Fibroblast of skin of right biceps (primary cell): ENCODE measurements around the gene DENND1A.

Source experiments
- DNase-seq: peaks from one replicate; pipeline ENCODE4 v3.0.0-alpha.2; 2013

DENND1A gene

DNA sequence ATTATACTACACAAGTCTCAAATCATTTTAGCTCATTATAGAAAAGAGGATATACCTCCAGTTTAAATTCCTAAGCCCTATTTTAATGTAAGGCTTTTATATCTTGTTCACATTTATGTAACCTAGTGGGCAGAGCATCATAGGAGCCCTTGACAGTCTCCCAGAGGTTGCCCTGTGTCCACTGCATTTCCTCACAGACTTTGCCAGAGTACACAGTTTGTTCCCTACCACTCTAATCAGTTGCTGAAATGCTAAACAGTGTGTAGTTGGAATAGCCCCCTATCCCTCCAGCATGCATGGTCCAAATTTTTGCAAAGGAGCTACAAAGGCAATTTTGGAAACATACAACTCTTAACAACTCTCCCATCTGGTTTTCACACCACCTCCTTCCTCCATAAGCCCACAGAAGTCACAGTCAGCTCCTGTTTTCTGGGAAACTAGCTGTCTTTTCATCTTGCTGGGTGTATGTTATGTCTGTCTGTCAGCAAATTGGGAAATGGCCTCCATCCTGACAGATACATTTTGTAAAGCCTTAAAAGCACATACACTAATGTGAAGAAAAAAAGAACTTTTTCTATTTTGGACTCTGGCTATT is 212.2 kb downstream of the DENND1A start:
- no peak for DNase-seq

DNA sequence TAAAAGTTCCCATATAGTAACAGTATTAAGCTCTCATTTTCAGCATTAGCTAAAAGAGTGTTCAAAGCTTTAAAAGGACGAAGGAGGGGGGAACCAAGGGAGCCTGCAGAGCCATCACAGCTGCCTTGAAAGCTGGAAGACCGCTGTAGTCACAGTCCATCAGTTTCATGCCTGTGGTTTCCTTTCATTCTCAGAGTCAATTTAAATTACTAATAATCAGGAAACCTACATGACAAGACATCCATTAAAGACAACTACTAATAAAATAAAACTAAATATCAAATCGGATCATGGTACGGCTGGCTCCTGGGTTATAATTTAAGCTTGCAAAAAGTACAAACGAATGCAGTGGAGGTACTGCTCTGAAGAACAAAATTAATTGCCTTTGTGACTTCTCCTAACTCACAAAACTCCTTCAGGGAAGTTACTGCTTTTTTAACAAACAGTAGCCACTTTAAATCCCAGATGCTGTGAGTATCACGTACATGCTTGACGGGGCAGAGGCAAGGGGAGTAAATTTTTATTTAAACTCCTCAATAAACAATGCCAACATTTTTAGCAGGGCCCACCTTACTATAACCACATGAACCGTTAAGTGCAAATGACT is 213.5 kb downstream of the DENND1A start:
- no peak for DNase-seq

DNA sequence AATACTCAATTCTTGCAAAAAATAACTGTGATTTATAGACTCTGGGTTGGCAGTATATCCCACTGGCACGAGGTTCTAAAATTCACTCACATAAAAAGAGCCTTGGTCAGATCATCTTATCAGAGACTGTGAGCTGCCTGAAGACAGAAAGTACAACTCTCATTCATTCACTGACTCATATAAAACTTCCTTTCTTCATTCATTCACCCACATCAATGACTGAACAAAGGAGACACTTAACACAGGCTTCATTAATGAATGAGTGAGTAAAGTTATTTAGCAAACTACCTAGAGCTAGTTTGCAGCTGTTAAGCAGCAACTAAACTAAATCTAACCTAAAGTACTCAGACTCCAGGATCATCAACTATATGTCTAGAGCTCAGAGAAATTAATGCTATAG is 214.7 kb downstream of the DENND1A start:
- DNase-seq = no peak

GRCh38 chr9:123713282-123713681 is 216.6 kb downstream of the DENND1A start:
- no peak for DNase-seq

DNA sequence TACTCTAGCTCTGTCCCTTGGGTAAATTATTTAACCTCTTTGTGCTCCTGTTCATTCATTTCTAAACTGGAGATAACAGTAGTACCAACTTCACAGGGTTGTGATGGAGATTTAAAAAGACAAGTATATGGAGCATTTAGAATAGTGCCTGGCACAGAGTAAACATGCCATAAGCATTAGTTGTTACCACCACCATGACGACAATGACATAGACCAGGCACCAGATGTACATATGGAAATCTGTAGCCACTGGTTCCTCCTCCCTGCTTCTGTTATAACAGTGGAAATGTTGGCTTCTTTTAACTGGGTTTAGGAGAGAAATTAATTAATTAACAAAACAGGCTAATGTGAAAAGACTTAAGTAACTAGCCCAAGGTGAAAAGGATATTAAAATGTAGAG is 217.5 kb downstream of the DENND1A start:
- no peak for DNase-seq

GRCh38 chr9:123710299-123710698 is 219.6 kb downstream of the DENND1A start:
- DNase-seq = peak; percentile 84

- no peak for DNase-seq
Observed at GRCh38 chr9:123702483-123702882, 227.4 kb downstream of the DENND1A start.

- DNase-seq = no peak
Observed at GRCh38 chr9:123697686-123698085, 232.2 kb downstream of the DENND1A start.

DNA sequence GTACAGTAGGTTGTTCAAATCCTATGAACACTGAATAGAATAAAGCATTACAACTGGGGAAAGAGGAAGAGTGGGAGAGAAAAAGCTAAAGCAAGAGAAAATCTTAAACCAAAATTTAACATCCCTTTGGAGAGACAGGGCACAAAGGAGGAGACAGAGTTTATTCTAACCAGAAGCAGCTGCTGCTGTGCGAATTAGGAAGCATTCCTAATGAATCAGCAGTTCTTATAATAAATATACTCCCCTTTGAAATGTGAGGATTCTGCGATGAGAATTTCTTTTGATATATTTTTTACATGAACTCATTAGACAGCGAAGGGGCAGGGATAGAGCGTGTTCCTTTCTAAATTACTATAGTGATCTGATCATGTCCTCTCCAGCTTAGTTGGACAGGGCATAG is 233.4 kb downstream of the DENND1A start:
- DNase-seq = peak; percentile 53

GRCh38 chr9:123695386-123695785 is 234.5 kb downstream of the DENND1A start:
- DNase-seq = peak; percentile 77

DNA sequence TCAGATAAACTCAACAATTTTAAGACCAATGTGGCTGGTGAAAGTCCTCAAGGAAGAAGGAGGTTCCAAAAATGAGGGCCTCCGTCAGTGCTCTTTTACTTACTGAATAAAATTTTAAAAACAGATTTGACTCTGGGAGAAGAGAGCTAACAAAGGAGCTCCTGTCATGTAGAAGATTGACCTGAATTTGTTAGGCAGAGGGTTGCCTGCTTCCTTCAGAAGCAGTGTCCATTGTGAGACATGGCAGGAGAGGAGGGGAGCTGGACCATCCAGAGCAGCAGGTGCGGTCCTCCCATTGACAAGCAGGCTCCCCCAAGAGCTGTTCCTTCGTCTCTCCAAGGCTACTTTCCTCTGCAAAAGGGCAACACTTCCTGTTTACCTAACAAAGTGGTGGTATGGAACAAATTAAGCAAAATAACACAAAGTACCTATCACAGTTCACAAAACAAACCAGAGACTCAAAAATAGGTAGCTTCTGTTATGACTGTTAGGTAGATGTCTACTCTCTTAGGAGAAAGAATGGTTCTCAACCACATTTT is 238.1 kb downstream of the DENND1A start:
- no peak for DNase-seq

- DNase-seq = no peak
Observed at GRCh38 chr9:123689701-123690428, 240.1 kb downstream of the DENND1A start.

- no peak for DNase-seq
Observed at GRCh38 chr9:123687246-123687751, 242.6 kb downstream of the DENND1A start.

DNA sequence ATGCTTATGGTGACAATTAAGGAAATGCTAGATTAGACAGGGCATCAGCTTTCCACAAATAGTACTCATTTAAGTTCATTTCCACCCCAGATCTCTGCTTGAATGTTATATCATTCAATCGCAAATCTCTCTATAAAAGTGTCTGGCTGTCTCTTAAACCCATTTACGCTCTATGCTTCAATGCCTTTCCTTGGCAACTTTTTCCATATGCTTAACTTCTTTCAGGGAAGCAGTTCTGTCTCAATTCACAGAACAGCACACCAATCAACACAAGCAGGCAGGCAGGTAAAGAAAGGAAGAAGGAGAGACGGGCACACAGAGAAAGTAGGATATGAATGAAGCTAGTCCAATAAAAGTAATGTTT is 243.1 kb downstream of the DENND1A start:
- no peak for DNase-seq

DNA sequence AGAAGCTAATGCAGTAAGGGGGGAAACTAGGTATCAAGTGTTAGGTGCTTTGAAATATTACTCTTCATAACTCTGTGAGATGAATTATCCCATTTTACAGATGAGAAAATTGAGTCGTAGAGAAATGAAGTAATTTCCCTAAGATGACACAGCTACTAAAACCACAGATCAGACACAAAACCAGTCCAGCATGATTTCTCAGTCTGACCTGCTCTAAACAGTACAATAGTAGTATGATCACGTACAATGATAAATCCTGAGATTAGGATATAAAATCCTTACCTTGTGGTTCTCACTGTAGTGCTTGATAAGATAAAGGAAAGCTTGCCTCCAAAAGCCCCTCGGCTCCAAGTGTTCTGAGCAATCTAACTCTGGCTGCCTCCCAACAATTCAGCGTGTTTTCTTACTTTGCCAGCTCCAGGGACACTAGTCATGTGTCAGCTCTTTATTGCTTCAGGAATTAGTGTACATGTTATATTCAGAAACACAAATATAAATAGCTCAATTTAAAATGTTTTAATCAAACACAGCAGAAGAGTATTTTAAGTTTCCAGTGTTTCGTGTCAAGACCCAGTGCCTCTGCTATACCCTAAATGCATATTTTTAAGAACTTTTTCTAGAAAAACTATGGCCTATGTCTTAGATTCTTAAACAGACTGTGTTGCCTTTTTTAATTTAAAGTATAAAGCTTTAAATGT is 243.6 kb downstream of the DENND1A start:
- DNase-seq = peak; percentile 74

DNA sequence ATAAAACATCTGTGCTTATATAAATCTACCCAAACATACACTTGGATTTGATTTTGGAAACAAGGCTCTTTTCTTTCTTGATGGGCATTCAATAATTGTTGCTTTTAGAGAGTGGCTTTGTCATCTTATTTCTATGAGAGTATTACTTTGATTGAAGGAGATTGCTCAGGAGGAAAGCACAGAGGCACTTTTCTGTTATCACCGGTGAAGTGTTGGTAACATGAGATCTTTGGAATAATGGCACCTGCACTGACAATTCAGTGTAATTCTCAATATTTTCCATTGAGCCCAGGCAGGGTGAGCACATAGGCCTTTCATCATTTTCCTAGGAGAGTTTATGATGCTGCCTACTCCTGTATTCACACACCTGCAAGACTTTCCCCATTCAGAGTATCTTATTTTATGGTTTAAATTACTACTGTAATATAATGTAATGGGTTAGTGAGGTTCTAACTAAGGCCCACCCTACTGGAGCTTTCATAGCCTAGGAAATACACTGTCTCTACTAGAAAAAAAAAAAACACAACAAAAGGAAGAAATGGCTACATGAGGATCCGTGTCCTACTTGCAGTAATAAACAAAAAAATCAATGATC is 244.3 kb downstream of the DENND1A start:
- no peak for DNase-seq

- peak; percentile 4 for DNase-seq
Observed at GRCh38 chr9:123684393-123685149, 245.4 kb downstream of the DENND1A start.

DNA sequence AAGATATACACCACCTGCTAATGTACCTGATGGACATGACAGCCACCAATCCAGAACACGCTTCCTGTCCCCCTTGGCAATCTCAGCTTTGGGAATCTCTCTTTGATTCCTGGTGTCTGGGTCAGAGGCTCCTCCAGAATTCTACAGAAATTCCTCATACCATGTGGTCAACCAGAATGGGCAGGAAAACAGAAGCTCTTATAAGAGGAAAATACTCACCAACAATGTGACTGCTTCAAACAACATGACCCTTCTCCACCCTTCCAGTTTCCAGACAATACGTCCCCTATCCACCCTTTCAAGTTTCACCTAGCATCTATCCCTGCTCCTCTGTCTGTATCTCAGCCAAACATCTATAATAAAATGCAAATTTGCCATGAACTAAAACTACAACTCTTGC is 247.2 kb downstream of the DENND1A start:
- DNase-seq = no peak

- no peak for DNase-seq
Observed at GRCh38 chr9:123680352-123680751, 249.6 kb downstream of the DENND1A start.

DNA sequence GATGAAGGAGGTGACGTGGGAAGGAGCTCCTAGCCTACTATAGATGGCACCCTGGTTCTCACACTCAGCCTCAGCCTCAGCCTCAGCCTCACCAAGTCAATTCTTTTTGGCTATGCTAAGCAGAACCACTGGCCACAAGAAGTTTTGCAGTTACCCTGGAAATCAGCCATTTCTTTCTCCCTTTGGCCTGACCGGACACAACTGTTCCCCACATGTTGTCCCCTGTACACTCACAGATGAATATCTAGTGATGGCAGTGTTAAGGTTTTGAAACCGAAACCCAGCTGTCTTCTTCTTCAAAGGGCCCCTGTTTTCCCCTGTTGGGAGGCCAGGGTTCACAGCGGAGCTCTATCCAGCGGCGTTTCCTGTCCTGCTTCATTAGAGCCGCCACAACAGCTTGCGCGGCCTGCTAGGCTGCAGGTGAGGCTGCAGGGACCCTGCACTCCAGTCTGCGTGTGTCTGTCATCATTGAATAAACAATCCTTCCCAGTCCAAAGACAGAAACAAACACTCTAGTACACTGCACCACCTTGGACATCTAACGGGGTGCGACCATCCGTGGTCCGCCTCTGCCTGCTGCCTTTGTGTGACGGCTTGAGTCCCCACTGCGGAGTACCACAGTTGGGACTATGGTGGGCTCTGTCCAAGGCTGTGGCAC is 250.5 kb downstream of the DENND1A start:
- no peak for DNase-seq

GRCh38 chr9:123678878-123679329 is 251.0 kb downstream of the DENND1A start:
- DNase-seq = peak; percentile 9
